ENCODE data around the gene PRKCB. TPM values are rescaled to one million over a fixed set of nuclear protein-coding genes. Genes with fewer than 3 reads are reported as not detected.

Gene PRKCB
- polyA plus RNA-seq, 2 of the 4 experiments (the other 2 are of a cell fraction), result 0.09 to 0.22 TPM

- ChIA-PET CTCF (no interaction called here), POLR2A (no interaction called here)
- no peak for ATAC-seq
- H3K4me3 ChIP-seq, result no peak overlapping the region
- H3K9me3 ChIP-seq, result no peaks in the 10 kb centered on the region
- no peak overlapping the region for H3K4me2 ChIP-seq
- no peak for DNase-seq (ENCODE audit: low read depth in 1 of 2, low spot score in 1 of 2)
- FAIRE-seq, result no peak
- H3K4me1 ChIP-seq, result no peaks in the 10 kb centered on the region
- 25% methylated on average over 2 of the region's 2 CpGs for WGBS (ENCODE audit: missing lambda C conversion rate)
- TF ChIP-seq POLR2AphosphoS2 (conservative IDR thresholded peaks at IDR 0.05; ENCODE audit: low read length) (no peak), SMC3 (IDR thresholded peaks at IDR 0.05) (no peak), EHMT2 (IDR thresholded peaks at IDR 0.05; ENCODE audit: low read depth) (no peak), HES2 (IDR thresholded peaks at IDR 0.05) (no peak), MAX (IDR thresholded peaks at IDR 0.05) (no peak), BHLHE40 (IDR thresholded peaks at IDR 0.05; ENCODE audit: low read depth, low read length) (no peak), JUN (IDR thresholded peaks at IDR 0.05) (no peak), HDAC2 (IDR thresholded peaks at IDR 0.05) (no peak)
- H3K27ac ChIP-seq, result no peak overlapping the region
Measured at GRCh38 chr16:23987443-23987842, 151.7 kb downstream of the PRKCB start.

- no peaks in the 10 kb centered on the region for H3K4me1 ChIP-seq
- TF ChIP-seq TP53 (CRISPR knock-in tag; IDR thresholded peaks at IDR 0.05) (no peak), CTCF (IDR thresholded peaks at IDR 0.05) (no peak)
- H3K4me2 ChIP-seq, result no peak overlapping the region
- ChIA-PET POLR2A (no interaction called here), CTCF (interaction anchor here (0.6 to 1.8 kb wide), 3 partner anchors 23 to 324 kb away, joined by 3 read pairs; no protein-coding TSS in a partner anchor)
- H3K4me3 ChIP-seq, result no peak overlapping the region
- no peaks in the 10 kb centered on the region for H3K9me3 ChIP-seq
- FAIRE-seq (no peak), DNase-seq (ENCODE audit: low read depth in 1 of 2, low spot score in 1 of 2) (no peak), ATAC-seq (no peak)
- 39% methylated on average over 3 of the region's 3 CpGs for WGBS (ENCODE audit: missing lambda C conversion rate)
- no peak overlapping the region for H3K27ac ChIP-seq
Measured at GRCh38 chr16:23990507-23990906, 154.7 kb downstream of the PRKCB start.

GRCh38 chr16:23991066-23991465 lies 155.3 kb downstream of the PRKCB start:
- no peak for FAIRE-seq
- ChIA-PET POLR2A (no interaction called here), CTCF (interaction anchor here (1.3 to 3.0 kb wide), 3 partner anchors 19 to 129 kb away, joined by 3 to 12 read pairs (median 3); no protein-coding TSS in a partner anchor)
- no peak for ATAC-seq
- H3K27ac ChIP-seq, result no peak overlapping the region
- no peak overlapping the region for H3K4me3 ChIP-seq
- TF ChIP-seq HOXB5 (CRISPR knock-in tag; IDR thresholded peaks at IDR 0.05) (no peak), ZC3H11A (IDR thresholded peaks at IDR 0.05) (no peak), MAZ (IDR thresholded peaks at IDR 0.05; ENCODE audit: borderline replicate concordance, low read depth, low read length) (no peak), RCOR1 (IDR thresholded peaks at IDR 0.05; ENCODE audit: low read depth, low read length) (no peak)
- no peak overlapping the region for H3K4me2 ChIP-seq
- H3K9me3 ChIP-seq, result no peaks in the 10 kb centered on the region
- H3K4me1 ChIP-seq, result no peaks in the 10 kb centered on the region
- no peak for DNase-seq (ENCODE audit: low read depth in 1 of 2, low spot score in 1 of 2)

- ChIA-PET CTCF (interaction anchor here (0.6 to 1.5 kb wide), 3 partner anchors 16 to 54 kb away, joined by 3 to 5 read pairs (median 3); no protein-coding TSS in a partner anchor), POLR2A (no interaction called here)
- Histone ChIP-seq H3K4me1 (no peaks in the 10 kb centered on the region), H3K9me3 (no peaks in the 10 kb centered on the region), H3K4me3 (no peak overlapping the region), H3K4me2 (no peak overlapping the region), H3K27ac (no peak overlapping the region)
- no peak for TF ChIP-seq MAX (IDR thresholded peaks at IDR 0.05)
- TF ChIP-seq SREBF2 (IDR thresholded peaks at IDR 0.05), result no peak
- no peak for TF ChIP-seq HES2 (IDR thresholded peaks at IDR 0.05)
- TF ChIP-seq PHF8 (IDR thresholded peaks at IDR 0.05; ENCODE audit: borderline replicate concordance, low read depth), result no peak
- no peak for TF ChIP-seq TP53 (CRISPR knock-in tag; IDR thresholded peaks at IDR 0.05)
- TF ChIP-seq FOSL2 (IDR thresholded peaks at IDR 0.05), result no peak
- no peak for TF ChIP-seq FOSL2 (CRISPR knock-in tag; IDR thresholded peaks at IDR 0.05)
- TF ChIP-seq CHD4 (IDR thresholded peaks at IDR 0.05; ENCODE audit: borderline replicate concordance), result no peak
- TF ChIP-seq BHLHE40 (IDR thresholded peaks at IDR 0.05; ENCODE audit: low read depth, low read length), result no peak
- no peak for TF ChIP-seq ESRRA (IDR thresholded peaks at IDR 0.05; ENCODE audit: borderline replicate concordance, low read length)
- no peak for TF ChIP-seq CHD2 (IDR thresholded peaks at IDR 0.05; ENCODE audit: low read length, partially characterized antibody)
- TF ChIP-seq RCOR1 (IDR thresholded peaks at IDR 0.05; ENCODE audit: low read depth, low read length), result no peak
- no peak for TF ChIP-seq RNF2 (IDR thresholded peaks at IDR 0.05; ENCODE audit: borderline replicate concordance, low read depth)
- no peak for TF ChIP-seq MAZ (IDR thresholded peaks at IDR 0.05; ENCODE audit: borderline replicate concordance, low read depth, low read length)
- no peak for TF ChIP-seq JUN (IDR thresholded peaks at IDR 0.05)
- no peak for TF ChIP-seq PBX3 (IDR thresholded peaks at IDR 0.05)
- TF ChIP-seq HDAC2 (IDR thresholded peaks at IDR 0.05), result no peak
- no peak for TF ChIP-seq TFCP2L1 (CRISPR knock-in tag; IDR thresholded peaks at IDR 0.05)
- TF ChIP-seq HOXA7 (CRISPR knock-in tag; IDR thresholded peaks at IDR 0.05), result no peak
- no peak for TF ChIP-seq KDM5A (IDR thresholded peaks at IDR 0.05)
- FAIRE-seq, result no peak
- no peak for DNase-seq (ENCODE audit: low read depth in 1 of 2, low spot score in 1 of 2)
- ATAC-seq, result no peak
- WGBS (ENCODE audit: missing lambda C conversion rate), result 5% methylated on average over 1 of the region's 1 CpG
Measured at GRCh38 chr16:23994615-23995014, 158.8 kb downstream of the PRKCB start.

All from A549 (cell line).